Measurements from ENCODE around the gene SUPT5H.

Gene SUPT5H

GRCh38 chr19:39498798-39499642 lies 53.6 kb downstream of the SUPT5H start, which contains the start of gene DLL3:
Gene DLL3, plus strand, starts transcription at chr19:39498947. Its CDS starts 28 bp downstream, at chr19:39498975.
- peak; percentile 41 for DNase-seq

DNA sequence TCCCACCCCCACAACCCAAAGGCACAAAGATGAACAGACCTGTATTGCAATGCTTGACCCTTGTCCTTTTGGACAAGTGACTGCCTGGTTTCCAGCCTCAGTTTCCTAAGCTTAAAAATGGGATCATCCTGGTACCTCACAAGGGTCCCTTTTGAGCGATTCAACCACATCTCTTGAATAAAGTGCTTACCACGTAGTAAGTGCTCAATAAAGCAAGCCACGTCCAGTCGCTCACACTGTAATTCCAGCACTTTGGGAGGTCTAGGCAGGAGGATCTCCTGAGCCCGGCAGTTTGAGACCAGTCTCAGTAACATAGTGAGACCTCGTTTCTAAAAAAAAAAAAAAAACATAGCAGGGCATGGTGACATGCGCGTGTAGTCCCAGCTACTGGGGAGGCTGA lies 54.5 kb downstream of the SUPT5H start:
- DNase-seq: no peak

- no peak for DNase-seq
These were observed 55.2 kb downstream of the SUPT5H start for GRCh38 chr19:39500543-39500942.

DNA sequence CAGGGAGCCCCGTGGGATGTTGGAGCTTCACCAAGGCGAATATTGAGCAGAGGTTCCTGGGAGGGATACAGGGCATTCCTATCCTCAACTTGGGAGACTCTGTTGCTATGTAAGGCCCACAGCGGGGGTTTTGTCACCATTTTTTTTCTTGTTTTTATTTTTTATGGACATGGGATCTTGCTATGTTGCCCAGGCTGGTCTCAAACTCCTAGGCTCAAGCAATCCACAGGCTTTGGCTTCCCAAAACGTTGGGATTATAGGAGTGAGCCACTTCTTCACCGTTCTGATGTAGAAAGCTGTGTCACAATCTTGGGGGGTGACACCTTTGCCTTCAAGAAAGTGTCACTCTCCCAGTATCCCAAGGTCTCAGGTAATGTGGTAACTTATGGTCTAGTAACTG lies 56.0 kb downstream of the SUPT5H start:
- no peak for DNase-seq

DNA sequence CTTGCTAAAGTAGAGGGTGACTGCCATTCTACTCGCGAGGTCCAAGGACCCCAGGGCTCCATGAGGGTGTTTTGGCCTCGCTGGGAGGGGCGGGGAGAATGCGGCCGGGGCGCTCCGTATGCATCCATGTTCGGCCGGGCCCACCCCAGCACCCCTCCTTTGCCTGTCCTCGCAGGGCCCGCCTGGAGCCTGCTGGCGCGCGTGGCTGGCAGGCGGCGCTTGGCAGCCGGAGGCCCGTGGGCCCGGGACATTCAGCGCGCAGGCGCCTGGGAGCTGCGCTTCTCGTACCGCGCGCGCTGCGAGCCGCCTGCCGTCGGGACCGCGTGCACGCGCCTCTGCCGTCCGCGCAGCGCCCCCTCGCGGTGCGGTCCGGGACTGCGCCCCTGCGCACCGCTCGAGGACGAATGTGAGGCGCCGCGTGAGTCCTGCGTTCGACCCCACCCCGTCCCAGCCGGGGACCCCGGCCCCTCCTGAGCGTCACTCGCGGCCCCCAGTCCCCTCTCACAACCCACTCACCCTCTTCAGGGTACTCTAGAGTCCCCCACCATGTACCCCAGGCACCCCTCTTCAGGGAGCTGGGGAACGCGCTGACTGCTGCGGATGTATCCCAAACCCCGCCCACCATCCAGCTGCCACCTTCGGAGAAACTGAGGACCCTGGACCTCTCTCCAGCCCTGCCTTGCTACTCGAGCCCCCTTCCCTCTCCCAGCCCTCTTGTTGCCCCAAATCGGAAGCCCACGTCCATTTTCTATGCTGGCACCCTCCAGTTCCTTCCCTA lies 57.4 kb downstream of the SUPT5H start:
- peak; percentile 86 for DNase-seq

GRCh38 chr19:39506598-39506943 lies 61.2 kb downstream of the SUPT5H start:
- no peak for DNase-seq

- peak; percentile 75 for DNase-seq
These were observed 61.7 kb downstream of the SUPT5H start for GRCh38 chr19:39506944-39507714.

- DNase-seq: no peak
These were observed 62.5 kb downstream of the SUPT5H start for GRCh38 chr19:39507715-39508364.

- DNase-seq: no peak
These were observed 63.2 kb downstream of the SUPT5H start for GRCh38 chr19:39508629-39509028.

DNA sequence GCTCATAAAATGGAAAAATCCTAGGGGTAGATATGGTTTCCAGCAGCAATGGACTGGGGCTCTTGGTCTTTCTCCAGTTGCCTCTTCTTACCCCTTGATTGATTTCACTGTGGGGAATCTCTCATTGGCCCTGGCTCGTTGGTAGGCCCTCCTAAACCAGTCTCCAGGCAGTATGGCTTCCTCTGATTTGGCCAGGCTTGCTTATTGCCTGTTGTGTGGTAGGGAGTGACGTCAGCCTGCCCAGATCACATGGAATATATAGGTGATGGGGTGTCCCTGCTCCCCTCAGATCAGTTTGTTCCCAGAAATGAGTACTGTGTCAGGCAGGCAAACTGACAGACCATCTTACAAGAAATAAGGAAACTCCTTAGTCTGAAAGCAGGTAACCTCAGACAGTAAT lies 63.9 kb downstream of the SUPT5H start:
- DNase-seq: no peak

DNA sequence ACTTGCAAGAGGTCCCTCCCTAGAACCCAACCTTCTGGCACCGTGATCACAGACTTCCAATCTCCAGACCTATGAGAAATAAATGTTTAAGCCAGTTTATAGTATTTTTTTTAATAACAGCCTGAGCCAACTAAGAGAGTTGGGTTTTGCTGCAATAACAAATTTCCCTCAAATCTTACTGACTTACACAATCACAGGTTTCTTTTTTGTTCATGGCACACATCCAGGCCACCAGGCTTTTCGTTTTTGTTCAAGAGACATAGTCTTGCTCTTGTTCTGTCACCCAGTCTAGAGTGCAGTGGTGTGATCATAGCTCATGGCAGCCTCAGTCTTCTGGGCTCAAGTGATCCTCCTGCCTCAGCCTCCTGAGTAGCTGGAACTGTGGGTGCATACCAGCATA lies 67.6 kb downstream of the SUPT5H start:
- no peak for DNase-seq

- DNase-seq: peak; percentile 45
These were observed 69.6 kb downstream of the SUPT5H start, which contains the start of gene SELENOV for GRCh38 chr19:39514840-39515550. Gene SELENOV, plus strand, starts transcription at chr19:39515139. Its CDS starts 74 bp downstream, at chr19:39515213.

DNA sequence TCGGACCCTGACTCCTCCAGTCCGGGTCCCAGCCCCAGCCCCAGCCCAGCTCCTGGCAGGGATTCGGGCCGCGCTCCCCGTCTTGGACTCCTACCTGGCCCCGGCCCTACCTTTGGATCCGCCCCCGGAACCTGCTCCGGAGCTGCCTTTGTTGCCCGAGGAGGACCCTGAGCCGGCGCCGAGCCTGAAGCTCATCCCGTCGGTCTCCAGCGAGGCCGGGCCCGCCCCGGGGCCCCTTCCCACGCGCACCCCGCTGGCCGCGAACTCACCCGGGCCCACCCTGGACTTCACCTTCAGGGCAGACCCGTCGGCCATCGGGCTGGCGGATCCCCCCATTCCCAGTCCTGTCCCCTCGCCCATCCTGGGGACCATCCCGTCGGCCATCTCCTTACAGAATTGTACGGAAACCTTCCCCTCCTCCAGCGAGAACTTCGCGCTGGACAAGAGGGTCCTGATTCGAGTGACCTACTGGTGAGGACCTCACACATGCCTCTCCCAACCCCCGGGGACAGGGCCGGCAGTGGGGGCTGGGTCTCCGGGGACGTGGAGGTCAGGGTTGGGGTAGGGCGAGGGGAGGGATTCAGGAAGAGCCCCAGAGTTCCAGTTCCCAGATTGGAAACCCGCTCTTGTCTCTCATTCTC lies 70.3 kb downstream of the SUPT5H start:
- no peak for DNase-seq

- no peak for DNase-seq
These were observed 70.9 kb downstream of the SUPT5H start for GRCh38 chr19:39516270-39516669.

DNA sequence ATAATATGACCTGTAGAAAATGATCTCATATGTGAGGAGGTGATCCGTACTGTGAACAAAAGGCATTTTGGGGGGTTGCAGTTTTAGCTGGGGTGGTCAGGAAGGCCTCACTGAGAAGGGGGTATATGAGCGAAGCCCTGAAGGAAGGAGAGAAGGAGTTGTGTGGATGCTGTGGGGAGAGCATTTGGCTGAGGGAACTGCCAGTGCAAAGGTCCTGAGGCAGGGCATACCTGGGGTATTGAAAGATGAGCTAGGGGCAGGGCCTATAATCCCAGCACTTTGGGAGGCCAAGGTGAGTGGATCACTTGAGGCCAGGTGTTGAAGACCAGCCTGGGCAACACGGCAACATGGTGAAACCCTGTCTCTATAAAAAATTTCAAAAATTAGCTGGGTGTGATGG lies 72.0 kb downstream of the SUPT5H start:
- no peak for DNase-seq

- DNase-seq: no peak
These were observed 73.1 kb downstream of the SUPT5H start for GRCh38 chr19:39518458-39518857.

DNA sequence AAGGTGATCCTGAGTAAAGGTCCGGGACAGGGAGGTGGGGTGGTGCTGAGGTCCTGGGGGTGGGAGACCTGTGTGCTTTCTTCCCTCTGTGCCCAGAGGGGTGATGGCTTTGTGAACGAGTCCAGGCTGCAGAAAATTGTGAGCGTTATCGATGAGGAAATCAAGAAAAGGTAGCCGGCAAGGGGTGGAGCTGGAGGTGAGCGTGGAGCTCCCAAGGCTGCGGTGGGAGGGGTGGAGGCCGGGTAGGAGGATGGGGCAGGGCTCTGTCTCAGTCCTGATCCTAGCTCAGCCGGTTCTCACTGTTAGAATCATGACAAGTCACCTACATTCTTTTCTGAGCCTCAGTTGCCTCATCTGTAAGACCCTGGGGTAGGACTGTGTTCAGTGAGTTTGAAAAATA lies 73.6 kb downstream of the SUPT5H start:
- no peak for DNase-seq

DNA sequence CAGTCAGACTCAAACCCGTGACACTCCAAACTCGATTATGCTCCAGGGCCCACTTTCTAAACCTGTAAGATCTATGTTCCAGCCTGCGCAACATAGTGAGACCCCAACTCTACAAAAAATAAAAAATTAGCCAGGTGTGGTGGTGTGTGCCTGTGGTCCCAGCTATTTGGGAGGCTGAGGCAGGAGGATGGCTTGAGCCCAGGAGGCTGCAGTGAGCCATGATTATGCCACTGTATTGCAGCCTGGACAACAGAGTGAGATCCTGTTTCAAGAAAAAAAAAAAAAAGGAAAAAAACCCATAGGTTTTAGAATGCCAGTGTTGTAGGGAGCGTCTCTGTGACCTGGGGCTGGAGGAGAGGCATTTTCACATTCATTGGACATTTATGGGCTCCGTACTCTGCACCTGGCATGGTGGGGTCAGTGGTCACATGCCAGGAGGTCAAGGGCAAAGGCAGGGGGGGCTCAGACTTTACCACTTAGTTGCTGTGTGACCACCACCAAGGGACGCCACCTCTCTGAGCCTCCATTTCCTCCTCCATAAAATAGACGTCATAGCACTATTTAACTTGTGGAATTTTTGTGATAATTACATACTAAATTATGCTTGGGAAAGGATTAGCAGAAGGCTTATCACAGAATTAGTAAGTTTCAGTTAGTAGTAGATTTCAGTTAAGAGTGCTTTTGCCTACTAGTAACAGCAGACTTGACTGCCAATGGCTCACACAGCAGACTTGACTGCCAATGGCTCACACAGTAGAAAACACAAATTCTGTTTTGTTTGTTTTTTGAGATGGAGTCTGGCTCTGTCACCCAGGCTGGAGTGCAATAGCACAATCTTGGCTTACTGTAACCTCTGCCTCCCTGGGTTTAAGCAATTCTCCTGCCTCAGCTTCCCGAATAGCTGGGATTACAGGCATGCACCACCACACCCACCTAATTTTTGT lies 75.4 kb downstream of the SUPT5H start:
- no peak for DNase-seq

DNA sequence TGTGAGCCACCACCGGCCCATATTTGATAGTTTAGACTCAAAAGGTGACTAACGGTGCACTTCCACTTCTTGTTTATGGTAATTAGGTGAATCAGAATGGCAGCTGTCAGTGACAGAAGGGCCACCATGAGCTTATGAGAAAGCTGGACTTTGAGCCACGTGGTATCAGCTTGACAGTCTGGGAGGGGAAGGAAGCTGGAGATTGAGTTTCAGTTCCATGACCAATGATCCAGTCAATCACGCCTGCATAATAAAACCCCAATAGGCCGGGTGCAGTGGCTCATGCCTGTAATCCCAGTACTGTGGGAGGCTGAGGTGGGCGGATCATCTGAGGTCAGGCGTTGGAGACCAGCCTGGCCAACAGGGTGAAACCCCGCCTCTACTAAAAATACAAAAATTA lies 79.1 kb downstream of the SUPT5H start:
- DNase-seq: no peak

DNA sequence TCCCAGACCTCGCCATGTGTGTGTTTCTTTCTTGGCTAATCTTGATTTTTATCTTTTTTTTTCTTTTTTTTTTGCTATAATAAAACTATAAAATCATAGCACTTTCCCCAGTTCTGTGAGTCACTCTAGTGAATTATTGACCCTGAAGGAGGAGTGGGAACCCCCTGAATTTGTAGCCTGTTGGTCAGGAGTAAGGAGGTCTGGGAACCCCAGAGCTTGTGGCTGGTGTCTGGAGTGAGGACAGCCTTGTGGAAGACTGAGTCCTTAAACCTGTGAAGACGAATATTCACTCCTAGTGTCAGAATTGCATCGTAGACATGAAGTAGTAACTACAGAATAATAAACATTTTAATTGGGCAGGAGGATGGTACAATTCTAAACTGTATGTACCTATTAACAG lies 79.8 kb downstream of the SUPT5H start:
- DNase-seq: no peak

All from stimulated activated CD8-positive, alpha-beta memory T cell treated with anti-CD3 and anti-CD28 coated beads, Interleukin-4, amount 100 ng/mL, for 48 hours (primary cell).